ENCODE measurements around the gene PPP1R37. TPM values are rescaled to one million over a fixed set of nuclear protein-coding genes. Genes with fewer than 3 reads are reported as not detected.

Gene PPP1R37
- total RNA-seq, 4 donors from 2014 or later: 37.4 to 55.2 (median 52.1) TPM

GRCh38 chr19:45122832-45123231 is 29.9 kb downstream of the PPP1R37 start:
- TF ChIP-seq POLR2A (IDR thresholded peaks at IDR 0.05): no peak
- TF ChIP-seq CTCF (IDR thresholded peaks at IDR 0.05): no peak
- no peak overlapping the region for H3K4me3 ChIP-seq (ENCODE audit: low read depth, poor library complexity, severe bottlenecking)
- intact Hi-C loops (cut with DNase I; ENCODE audit: low total_unique reads): no loop called here
- DNase-seq (ENCODE audit: low spot score in 2 of 2): no peak
- 74 to 82% methylated on average over 6 of the region's 6 CpGs for whole genome bisulfite sequencing, 2 donors

- peak in 1 of 2 donors; percentile 31 for DNase-seq (ENCODE audit: low spot score in 2 of 2)
- H3K4me3 ChIP-seq (ENCODE audit: low read depth, poor library complexity, severe bottlenecking): no peak overlapping the region
- 36 to 41% methylated on average over 6 to 9 of the region's 9 CpGs for WGBS, 2 donors
- intact Hi-C loops (cut with DNase I; ENCODE audit: low total_unique reads): no loop called here
- TF ChIP-seq CTCF (IDR thresholded peaks at IDR 0.05) (no peak), POLR2A (IDR thresholded peaks at IDR 0.05) (no peak)
Observed at GRCh38 chr19:45123440-45123850, 30.5 kb downstream of the PPP1R37 start.

- intact Hi-C loops (cut with DNase I; ENCODE audit: low total_unique reads): no loop called here
- no peak for TF ChIP-seq POLR2A (IDR thresholded peaks at IDR 0.05)
- no peak for TF ChIP-seq CTCF (IDR thresholded peaks at IDR 0.05)
- no peak overlapping the region for H3K4me3 ChIP-seq (ENCODE audit: low read depth, poor library complexity, severe bottlenecking)
- WGBS, 2 donors: 53 to 63% methylated on average over 6 of the region's 6 CpGs
- no peak for DNase-seq (ENCODE audit: low spot score in 2 of 2)
Observed at GRCh38 chr19:45124021-45124420, 31.0 kb downstream of the PPP1R37 start.

- 89 to 96% methylated on average over 9 of the region's 9 CpGs for WGBS, 2 donors
- no peak overlapping the region for H3K4me3 ChIP-seq (ENCODE audit: low read depth, poor library complexity, severe bottlenecking)
- intact Hi-C loops (cut with DNase I; ENCODE audit: low total_unique reads): no loop called here
- TF ChIP-seq CTCF (IDR thresholded peaks at IDR 0.05): no peak
- TF ChIP-seq POLR2A (IDR thresholded peaks at IDR 0.05): no peak
- DNase-seq (ENCODE audit: low spot score in 2 of 2): no peak
Observed at GRCh38 chr19:45125360-45125759, 32.4 kb downstream of the PPP1R37 start.

GRCh38 chr19:45125975-45126493 is 33.1 kb downstream of the PPP1R37 start:
- 61 to 65% methylated on average over 9 to 12 of the region's 12 CpGs for WGBS, 2 donors
- no peak overlapping the region for H3K4me3 ChIP-seq (ENCODE audit: low read depth, poor library complexity, severe bottlenecking)
- intact Hi-C loops (cut with DNase I; ENCODE audit: low total_unique reads): no loop called here
- peak; percentile 35 to 91 for DNase-seq (ENCODE audit: low spot score in 2 of 2)
- no peak for TF ChIP-seq CTCF (IDR thresholded peaks at IDR 0.05)
- no peak for TF ChIP-seq POLR2A (IDR thresholded peaks at IDR 0.05)

GRCh38 chr19:45126654-45127053 is 33.7 kb downstream of the PPP1R37 start:
- no peak for TF ChIP-seq POLR2A (IDR thresholded peaks at IDR 0.05)
- 88 to 92% methylated on average over 7 of the region's 7 CpGs for WGBS, 2 donors
- intact Hi-C loops (cut with DNase I; ENCODE audit: low total_unique reads): no loop called here
- no peak for DNase-seq (ENCODE audit: low spot score in 2 of 2)
- no peak overlapping the region for H3K4me3 ChIP-seq (ENCODE audit: low read depth, poor library complexity, severe bottlenecking)

Measured in lower leg skin (tissue), 4 donors.